Neuronal stem cell (in vitro differentiated cells): ENCODE measurements around the gene TNC.

ENCODE experiments used
- DNase-seq: peaks from one replicate; pipeline ENCODE4 v3.0.0-alpha.2; 2013; ENCODE audit warnings: low spot score
- H2AFZ ChIP-seq: one replicate; pipeline ENCODE4 v1.6.1; 2013; ENCODE audit warnings: mild to moderate bottlenecking, low read length, inconsistent platforms
- H2AK5ac ChIP-seq: 2 replicates; pipeline ENCODE4 v1.6.1; 2013; ENCODE audit warnings: low read depth, mild to moderate bottlenecking, inconsistent platforms, low read length, moderate library complexity, mixed read lengths
- H2BK120ac ChIP-seq: 2 replicates; pipeline ENCODE4 v1.6.1; 2013; ENCODE audit warnings: low read depth, mild to moderate bottlenecking, inconsistent platforms, low read length, moderate library complexity, mixed read lengths
- H2BK12ac ChIP-seq: one replicate; pipeline ENCODE4 v1.6.1; 2013; ENCODE audit warnings: low read length, inconsistent platforms
- H2BK15ac ChIP-seq: 2 replicates; pipeline ENCODE4 v1.6.1; 2013; ENCODE audit warnings: mild to moderate bottlenecking, low read length, inconsistent platforms, mixed read lengths
- H2BK5ac ChIP-seq: one replicate; pipeline ENCODE4 v1.6.1; 2013; ENCODE audit warnings: inconsistent platforms, mild to moderate bottlenecking, low read length, moderate library complexity
- H3K14ac ChIP-seq: one replicate; pipeline ENCODE4 v1.6.1; 2013; ENCODE audit warnings: low read length, inconsistent platforms
- H3K18ac ChIP-seq: 2 replicates; pipeline ENCODE4 v1.6.1; 2013; ENCODE audit warnings: low read length, inconsistent platforms
- H3K23ac ChIP-seq: 2 replicates; pipeline ENCODE4 v1.6.1; 2013; ENCODE audit warnings: low read depth, mild to moderate bottlenecking, mixed read lengths, low read length, inconsistent platforms; ENCODE audit not compliant: poor library complexity
- H3K27ac ChIP-seq: replicated peaks from 3 replicates; pipeline ENCODE4 v1.5.1; 2013; ENCODE audit warnings: low read length, inconsistent platforms
- H3K27me3 ChIP-seq, 3 experiments: 2 replicates each; pipeline ENCODE4 v1.6.1; 2013; ENCODE audit warnings: low read length in 3 of 3, mild to moderate bottlenecking in 2 of 3, inconsistent platforms in 1 of 3, low read depth in 1 of 3, mixed read lengths in 1 of 3, moderate library complexity in 1 of 3; ENCODE audit not compliant: control insufficient read depth in 3 of 3, insufficient read depth in 3 of 3
- H3K36me3 ChIP-seq, 2 donors: replicated peaks in 1 of 2; 2 replicates each; pipeline ENCODE4 v1.6.1; 2013; ENCODE audit warnings: low read length in 2 of 2; ENCODE audit not compliant: control insufficient read depth in 2 of 2, insufficient read depth in 2 of 2
- H3K4ac ChIP-seq: 2 replicates; pipeline ENCODE4 v1.6.1; 2013; ENCODE audit warnings: inconsistent platforms, mild to moderate bottlenecking, low read length, moderate library complexity
- H3K4me1 ChIP-seq, 2 donors: 1 replicate in 1 of 2; 2 replicates in 1 of 2; pipeline ENCODE4 v1.6.1; 2013; ENCODE audit warnings: low read length in 2 of 2, low read depth in 1 of 2; ENCODE audit not compliant: control insufficient read depth in 2 of 2, insufficient read depth in 1 of 2
- H3K4me2 ChIP-seq: one replicate; pipeline ENCODE4 v1.6.1; 2013; ENCODE audit warnings: mild to moderate bottlenecking, low read length, inconsistent platforms; ENCODE audit not compliant: insufficient read depth, poor library complexity, severe bottlenecking
- H3K4me3 ChIP-seq, 2 donors: 2 replicates each; pipeline ENCODE4 v1.5.1; 2013; ENCODE audit warnings: low read length in 2 of 2, mild to moderate bottlenecking in 2 of 2, inconsistent platforms in 1 of 2, moderate library complexity in 1 of 2
- H3K79me1 ChIP-seq: one replicate; pipeline ENCODE4 v1.6.1; 2013; ENCODE audit warnings: low read depth, mild to moderate bottlenecking, inconsistent platforms, low read length, moderate library complexity
- H3K9ac ChIP-seq: one replicate; pipeline ENCODE4 v1.6.1; 2013; ENCODE audit warnings: mild to moderate bottlenecking, low read depth, low read length, inconsistent platforms; ENCODE audit not compliant: poor library complexity
- H3K9me3 ChIP-seq, 2 donors: replicated peaks in 1 of 2; 2 replicates each; pipeline versions ENCODE3 to v1.6.1; 2013; ENCODE audit warnings: low read length in 2 of 2, mild to moderate bottlenecking in 2 of 2, inconsistent platforms in 1 of 2, low read depth in 1 of 2, mixed read lengths in 1 of 2, moderate library complexity in 1 of 2; ENCODE audit not compliant: control insufficient read depth in 2 of 2, insufficient read depth in 1 of 2
- H4K8ac ChIP-seq: one replicate; pipeline ENCODE4 v1.6.1; 2013; ENCODE audit warnings: low read depth, mild to moderate bottlenecking, inconsistent platforms, low read length, moderate library complexity
- H4K91ac ChIP-seq: one replicate; pipeline ENCODE4 v1.6.1; 2013; ENCODE audit warnings: low read length, low read depth, mild to moderate bottlenecking, inconsistent platforms; ENCODE audit not compliant: poor library complexity
- WGBS, 2 donors: extraction: QIAGEN DNeasy Blood & Tissue Kit; methylation state at CpG; one replicate each; pipeline ENCODE4 v1.1.7; 2013; ENCODE audit warnings: missing lambda C conversion rate in 2 of 2, mixed read lengths in 1 of 2; ENCODE audit not compliant: insufficient read length in 2 of 2, insufficient replicate concordance in 1 of 2; ENCODE audit errors: extremely low coverage in 2 of 2; 5-methylcytosine and 5-hydroxymethylcytosine counted together

Gene TNC

DNA sequence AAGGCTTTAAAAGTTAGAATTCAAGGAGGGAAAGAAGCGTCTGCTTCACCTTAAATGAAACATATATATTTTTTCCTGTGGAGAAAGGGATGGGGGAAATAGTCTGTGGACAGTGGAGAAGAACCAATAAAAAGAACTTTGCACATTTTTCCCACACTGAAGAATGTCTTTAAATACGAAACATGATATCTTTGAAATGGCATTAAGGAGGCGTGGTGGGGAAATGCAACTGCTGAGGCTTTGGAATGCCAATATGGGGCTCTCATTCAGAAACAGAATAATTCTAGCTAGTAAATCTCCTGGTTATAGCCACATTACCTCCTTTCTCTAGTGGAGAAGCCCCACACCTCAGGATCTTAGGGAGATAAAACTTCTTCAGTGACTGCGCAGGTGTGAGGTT is 46.8 kb downstream of the TNC start:
- Histone ChIP-seq H3K27ac (no peak overlapping the region), H2AK5ac (no peak overlapping the region), H3K27me3 (no peaks in the 10 kb centered on the region), H3K14ac (no peak overlapping the region), H4K91ac (no peak overlapping the region), H2BK15ac (no peak overlapping the region), H2BK12ac (no peak overlapping the region), H3K4ac (no peak overlapping the region), H3K4me3 (no peak overlapping the region), H2BK120ac (no peak overlapping the region), H3K9ac (no peak overlapping the region), H3K4me1 (peaks cover 0 to 2% of the 10 kb centered on the region in 2 donors), H3K36me3 (peaks cover 0 to 6% of the 10 kb centered on the region in 2 donors), H3K4me2 (no peak overlapping the region), H3K79me1 (no peaks in the 10 kb centered on the region), H3K18ac (no peak overlapping the region), H2BK5ac (no peak overlapping the region), H2AFZ (no peak overlapping the region), H3K23ac (no peak overlapping the region), H4K8ac (no peak overlapping the region), H3K9me3 (no peaks in the 10 kb centered on the region)
- no peak for DNase-seq
- no CpG with 5 or more reads among the region's 4 CpGs for WGBS, 2 donors

DNA sequence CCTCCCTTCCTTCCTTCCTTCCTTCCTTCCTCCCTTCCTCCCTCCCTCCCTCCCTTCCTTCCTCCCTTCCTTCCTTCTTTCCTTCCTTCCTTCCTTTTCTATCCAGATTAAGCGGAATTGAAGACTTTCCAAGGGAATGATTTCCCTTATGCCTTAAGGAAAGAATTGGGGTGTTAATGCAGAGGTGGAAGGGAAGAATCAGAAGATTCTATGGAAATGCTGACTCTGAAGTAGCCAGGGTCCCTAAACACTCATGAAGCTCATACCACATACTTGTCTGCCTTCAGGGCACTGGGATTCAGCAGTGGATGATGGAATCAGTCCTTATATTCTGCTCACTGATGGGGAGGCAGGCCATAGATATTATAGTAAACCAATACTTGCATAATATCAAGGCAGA is 48.2 kb downstream of the TNC start:
- no peak overlapping the region for H2BK12ac ChIP-seq
- H3K4me3 ChIP-seq: no peak overlapping the region
- H4K8ac ChIP-seq: no peak overlapping the region
- H2AK5ac ChIP-seq: no peak overlapping the region
- H3K4ac ChIP-seq: no peak overlapping the region
- no peak overlapping the region for H2BK5ac ChIP-seq
- no peak overlapping the region for H3K18ac ChIP-seq
- WGBS, 2 donors: no CpG with 5 or more reads among the region's 1 CpG
- H2BK120ac ChIP-seq: no peak overlapping the region
- H3K14ac ChIP-seq: no peak overlapping the region
- H2BK15ac ChIP-seq: no peak overlapping the region
- H3K23ac ChIP-seq: no peak overlapping the region
- H3K79me1 ChIP-seq: no peaks in the 10 kb centered on the region
- DNase-seq: no peak
- no peak overlapping the region for H4K91ac ChIP-seq
- H3K27me3 ChIP-seq: no peaks in the 10 kb centered on the region
- H3K36me3 ChIP-seq: peaks cover 0 to 5% of the 10 kb centered on the region in 2 donors
- H3K4me2 ChIP-seq: no peak overlapping the region
- no peak overlapping the region for H3K9ac ChIP-seq
- no peak overlapping the region for H3K27ac ChIP-seq
- no peak overlapping the region for H2AFZ ChIP-seq
- H3K9me3 ChIP-seq: no peaks in the 10 kb centered on the region
- H3K4me1 ChIP-seq: peaks cover 0 to 2% of the 10 kb centered on the region in 2 donors

DNA sequence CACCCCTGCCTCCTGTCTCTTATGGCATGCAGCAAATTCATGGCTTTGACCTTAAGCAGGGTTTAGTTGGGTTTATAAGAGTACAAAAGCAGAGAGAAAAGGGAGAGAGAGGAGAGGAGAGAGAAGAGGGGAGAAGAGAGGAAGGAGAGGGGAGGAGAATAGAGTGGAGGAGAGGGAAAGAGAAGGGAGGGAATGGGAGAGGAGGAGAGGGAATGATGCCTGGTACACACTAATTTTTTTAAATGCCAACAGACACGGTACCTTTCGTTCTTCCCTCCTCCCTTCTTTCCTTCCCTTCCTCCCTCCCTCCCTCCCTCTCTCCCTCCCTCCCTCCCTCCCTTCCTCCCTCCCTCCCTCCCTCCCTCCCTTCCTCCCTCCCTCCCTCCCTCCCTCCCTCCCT is 48.7 kb downstream of the TNC start:
- Histone ChIP-seq H3K4ac (no peak overlapping the region), H2AK5ac (no peak overlapping the region), H3K9ac (no peak overlapping the region), H2BK120ac (no peak overlapping the region), H3K4me1 (peaks cover 0 to 2% of the 10 kb centered on the region in 2 donors), H2AFZ (no peak overlapping the region), H2BK5ac (no peak overlapping the region), H3K9me3 (no peaks in the 10 kb centered on the region), H3K4me2 (no peak overlapping the region), H3K23ac (no peak overlapping the region), H2BK15ac (no peak overlapping the region), H3K18ac (no peak overlapping the region), H3K4me3 (no peak overlapping the region), H4K8ac (no peak overlapping the region), H2BK12ac (no peak overlapping the region), H4K91ac (no peak overlapping the region), H3K14ac (no peak overlapping the region), H3K27me3 (no peaks in the 10 kb centered on the region), H3K36me3 (peaks cover 0 to 5% of the 10 kb centered on the region in 2 donors), H3K79me1 (no peaks in the 10 kb centered on the region), H3K27ac (no peak overlapping the region)
- no CpG with 5 or more reads among the region's 2 CpGs for WGBS, 2 donors
- no peak for DNase-seq

DNA sequence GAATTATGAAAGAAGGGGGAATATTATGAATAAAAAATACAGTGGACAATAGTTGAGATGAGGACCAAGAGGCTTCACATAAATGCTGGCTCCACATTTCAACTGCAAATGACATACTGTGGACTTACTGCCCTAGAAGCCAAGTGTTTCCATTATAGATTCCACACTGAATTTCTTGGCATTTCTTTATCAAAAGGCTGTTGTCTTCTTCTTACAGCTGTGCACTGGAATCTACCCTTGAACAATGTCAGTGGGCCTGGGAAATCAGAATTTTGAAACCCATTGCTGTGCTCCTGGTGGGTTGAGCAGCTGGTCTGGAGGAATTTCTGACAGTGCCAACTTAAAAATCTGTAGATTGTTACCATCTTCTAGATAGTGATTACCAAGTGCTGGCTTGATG is 49.9 kb downstream of the TNC start:
- Histone ChIP-seq H4K8ac (no peak overlapping the region), H2BK12ac (no peak overlapping the region), H3K27ac (no peak overlapping the region), H2BK120ac (no peak overlapping the region), H3K23ac (no peak overlapping the region), H3K4ac (no peak overlapping the region), H3K79me1 (no peaks in the 10 kb centered on the region), H3K9ac (no peak overlapping the region), H2BK5ac (no peak overlapping the region), H3K27me3 (no peaks in the 10 kb centered on the region), H3K4me1 (peaks cover 0 to 5% of the 10 kb centered on the region in 2 donors), H4K91ac (no peak overlapping the region), H2AFZ (no peak overlapping the region), H3K36me3 (no peaks in the 10 kb centered on the region), H2AK5ac (no peak overlapping the region), H2BK15ac (no peak overlapping the region), H3K18ac (no peak overlapping the region), H3K9me3 (no peaks in the 10 kb centered on the region), H3K14ac (no peak overlapping the region), H3K4me3 (no peak overlapping the region), H3K4me2 (no peak overlapping the region)
- no peak for DNase-seq
